NCI-H1436 treated with DMSO at 0.1 percent for 48 hours (cell line): ENCODE data around the gene MMP24.
A peak's percentile ranks its signal among the peaks of the same experiment; 100 is the strongest.
"Not testable (repeated sequence)": the region's sequence is repeated elsewhere in the genome, so short reads cannot be mapped to it uniquely, and the experiment has no call there.

Experiments
- DNase-seq: peaks from one replicate; lab custom pipeline; 2025; lab: John Stamatoyannopoulos, UW

MMP24 gene

GRCh38 chr20:35257175-35257909 lies 30.9 kb downstream of the MMP24 start:
- no peak for DNase-seq

- DNase-seq, result no peak
These were observed 33.9 kb downstream of the MMP24 start for GRCh38 chr20:35260426-35260825.

GRCh38 chr20:35262321-35262720 lies 35.8 kb downstream of the MMP24 start:
- not testable (repeated sequence) for DNase-seq

- not testable (repeated sequence) for DNase-seq
These were observed 36.4 kb downstream of the MMP24 start for GRCh38 chr20:35262731-35263531.

- no peak for DNase-seq
These were observed 37.2 kb downstream of the MMP24 start for GRCh38 chr20:35263532-35264341.

- DNase-seq, result no peak
These were observed 38.3 kb downstream of the MMP24 start for GRCh38 chr20:35264755-35265154.

- no peak for DNase-seq
These were observed 40.6 kb downstream of the MMP24 start for GRCh38 chr20:35267092-35267491.

- no peak for DNase-seq
These were observed 42.7 kb downstream of the MMP24 start for GRCh38 chr20:35269055-35269781.

- no peak for DNase-seq
These were observed 43.8 kb downstream of the MMP24 start for GRCh38 chr20:35270021-35270902.

GRCh38 chr20:35271073-35271882 lies 44.8 kb downstream of the MMP24 start:
- DNase-seq, result no peak

GRCh38 chr20:35271904-35272303 lies 45.4 kb downstream of the MMP24 start:
- no peak for DNase-seq

GRCh38 chr20:35273449-35274171 lies 47.1 kb downstream of the MMP24 start:
- no peak for DNase-seq

- DNase-seq, result no peak
These were observed 47.9 kb downstream of the MMP24 start for GRCh38 chr20:35274172-35275092.

GRCh38 chr20:35275741-35276251 lies 49.3 kb downstream of the MMP24 start:
- no peak for DNase-seq

GRCh38 chr20:35276408-35276807 lies 49.9 kb downstream of the MMP24 start:
- no peak for DNase-seq

- DNase-seq, result no peak
These were observed 50.6 kb downstream of the MMP24 start for GRCh38 chr20:35277127-35277526.

GRCh38 chr20:35277531-35278395 lies 51.3 kb downstream of the MMP24 start, which contains the start of gene MMP24OS:
TSS of gene MMP24OS (minus strand) at chr20:35278122. CDS start at chr20:35277929, 193 bp downstream.
- peak; percentile 61 for DNase-seq
